Small intestine (tissue), 7 donors: Measurements from ENCODE around the gene PSME3IP1. TPM values are rescaled to one million over a fixed set of nuclear protein-coding genes. Genes with fewer than 3 reads are reported as not detected.

Experiments used
- DNase-seq, 2 donors: peaks; one replicate each; pipeline versions ENCODE4 v3.0.0 to v3.0.0-alpha.2; 2013
- FAIRE-seq: peaks from 2 replicates; lab custom pipeline; 2012; peaks lifted over from hg19 to GRCh38; lab: Jason Lieb, UNC
- H3K27ac ChIP-seq, 3 donors: one replicate each; pipeline ENCODE4 v1.5.1; 2013; ENCODE audit warnings: low read length in 2 of 3, mild to moderate bottlenecking in 2 of 3, control low read depth in 1 of 3, inconsistent platforms in 1 of 3, low read depth in 1 of 3, moderate library complexity in 1 of 3
- H3K27me3 ChIP-seq, 3 donors: one replicate each; pipeline ENCODE4 v1.6.1; 2013; ENCODE audit warnings: low read length in 3 of 3, inconsistent platforms in 1 of 3; ENCODE audit not compliant: control insufficient read depth in 3 of 3, insufficient read depth in 3 of 3
- H3K36me3 ChIP-seq, 3 donors: one replicate each; pipeline ENCODE4 v1.6.1; 2013; ENCODE audit warnings: low read length in 3 of 3, inconsistent platforms in 1 of 3, low read depth in 1 of 3, mild to moderate bottlenecking in 1 of 3, moderate library complexity in 1 of 3; ENCODE audit not compliant: control insufficient read depth in 3 of 3, insufficient read depth in 2 of 3
- H3K4me1 ChIP-seq, 3 donors: one replicate each; pipeline ENCODE4 v1.6.1; 2013; ENCODE audit warnings: low read length in 2 of 3, inconsistent platforms in 1 of 3, low read depth in 1 of 3, mild to moderate bottlenecking in 1 of 3, moderate library complexity in 1 of 3; ENCODE audit not compliant: control insufficient read depth in 3 of 3, insufficient read depth in 2 of 3
- H3K4me3 ChIP-seq, 3 donors: one replicate each; pipeline ENCODE4 v1.5.1; 2013; ENCODE audit warnings: low read length in 3 of 3, control low read depth in 1 of 3, inconsistent platforms in 1 of 3, low read depth in 1 of 3, mild to moderate bottlenecking in 1 of 3, moderate library complexity in 1 of 3
- H3K9me3 ChIP-seq, 2 donors: one replicate each; pipeline ENCODE4 v1.6.1; 2013; ENCODE audit warnings: low read depth in 1 of 2, low read length in 1 of 2; ENCODE audit not compliant: control insufficient read depth in 2 of 2, insufficient read depth in 1 of 2
- WGBS, 3 donors: extraction: QIAGEN DNeasy Blood & Tissue Kit; methylation state at CpG; one replicate each; pipeline ENCODE4 v1.1.7; 2013; 5-methylcytosine and 5-hydroxymethylcytosine counted together
- polyA plus RNA-seq, 4 donors: library from polyadenylated mRNA; stranded (reverse) in 3 of 4; unstranded in 1 of 4; fragments of 200-250 nt in 3 of 4; fragments of 120-200 nt in 1 of 4; gene quantifications; one replicate each; pipeline versions ENCODE4 v1.2.1 to v1.2.3, GENCODE V29; 2013
- donor health status: healthy with polysubstance abuse.
- donor health status: control.
- donor health status: control.
- donor health status: Bipolar disorder and iron deficiency.
- donor health status: healthy.

PSME3IP1 gene
- polyA plus RNA-seq, 4 donors, result 60.8 to 93.4 (median 70.6) TPM

GRCh38 chr16:57159447-57159846, 26.4 kb downstream of the PSME3IP1 start:
- no peak overlapping the region for H3K27ac ChIP-seq
- no peaks in the 10 kb centered on the region for H3K9me3 ChIP-seq
- H3K36me3 ChIP-seq, result peaks cover 18 to 35% (median 24%) of the 10 kb centered on the region in 3 donors
- WGBS, 3 donors, result 90 to 92% (median 90%) methylated on average over 4 of the region's 4 CpGs
- DNase-seq (no peak), FAIRE-seq (no peak)
- H3K4me1 ChIP-seq, result no peaks in the 10 kb centered on the region
- H3K27me3 ChIP-seq, result no peaks in the 10 kb centered on the region
- no peak overlapping the region for H3K4me3 ChIP-seq

GRCh38 chr16:57157533-57157932, 28.3 kb downstream of the PSME3IP1 start:
- no peak overlapping the region for H3K27ac ChIP-seq
- no peak for DNase-seq
- WGBS, 3 donors, result 95 to 100% (median 95%) methylated on average over 1 of the region's 1 CpG
- no peaks in the 10 kb centered on the region for H3K4me1 ChIP-seq
- peaks cover 12 to 45% (median 27%) of the 10 kb centered on the region in 3 donors for H3K36me3 ChIP-seq
- H3K27me3 ChIP-seq, result no peaks in the 10 kb centered on the region
- FAIRE-seq, result no peak
- no peak overlapping the region for H3K4me3 ChIP-seq
- H3K9me3 ChIP-seq, result no peaks in the 10 kb centered on the region

- FAIRE-seq (no peak), DNase-seq (peak in 1 of 2 donors; percentile 15)
- H3K27me3 ChIP-seq, result no peaks in the 10 kb centered on the region
- peaks cover 10 to 36% (median 28%) of the 10 kb centered on the region in 3 donors for H3K36me3 ChIP-seq
- no peak overlapping the region for H3K4me3 ChIP-seq
- H3K4me1 ChIP-seq, result no peaks in the 10 kb centered on the region
- H3K27ac ChIP-seq, result no peak overlapping the region
- H3K9me3 ChIP-seq, result no peaks in the 10 kb centered on the region
- WGBS, 3 donors, result 12 to 54% (median 28%) methylated on average over 4 of the region's 4 CpGs
These were observed 29.5 kb downstream of the PSME3IP1 start for GRCh38 chr16:57156351-57156703.

GRCh38 chr16:57155702-57156350, 30.0 kb downstream of the PSME3IP1 start:
- 63 to 78% (median 77%) methylated on average over 6 of the region's 6 CpGs for WGBS, 3 donors
- H3K27ac ChIP-seq, result no peak overlapping the region
- peaks cover 10 to 37% (median 28%) of the 10 kb centered on the region in 3 donors for H3K36me3 ChIP-seq

GRCh38 chr16:57153841-57154240, 32.0 kb downstream of the PSME3IP1 start:
- FAIRE-seq (no peak), DNase-seq (no peak)
- Histone ChIP-seq H3K4me1 (no peaks in the 10 kb centered on the region), H3K27me3 (no peaks in the 10 kb centered on the region), H3K36me3 (peaks cover 5 to 43% (median 22%) of the 10 kb centered on the region in 3 donors), H3K4me3 (no peak overlapping the region), H3K9me3 (no peaks in the 10 kb centered on the region), H3K27ac (no peak overlapping the region)
- 66 to 75% (median 71%) methylated on average over 6 of the region's 6 CpGs for WGBS, 3 donors

More at GRCh38 chr16:57155702-57156350, 30.0 kb downstream of the PSME3IP1 start:
- DNase-seq, result no peak
- Histone ChIP-seq H3K27me3 (no peaks in the 10 kb centered on the region), H3K9me3 (no peaks in the 10 kb centered on the region), H3K4me3 (no peak overlapping the region), H3K4me1 (no peaks in the 10 kb centered on the region)
- FAIRE-seq, result no peak

- 85 to 97% (median 95%) methylated on average over 4 of the region's 4 CpGs for WGBS, 3 donors
- Histone ChIP-seq H3K4me3 (no peak overlapping the region), H3K9me3 (no peaks in the 10 kb centered on the region), H3K4me1 (no peaks in the 10 kb centered on the region), H3K27me3 (no peaks in the 10 kb centered on the region), H3K36me3 (peaks cover 3 to 44% (median 17%) of the 10 kb centered on the region in 3 donors), H3K27ac (no peak overlapping the region)
- DNase-seq, result no peak
- FAIRE-seq, result no peak
These were observed 33.4 kb downstream of the PSME3IP1 start for GRCh38 chr16:57152096-57153093.

- H3K4me1 ChIP-seq, result peaks cover 0 to under 1% (median 0%) of the 10 kb centered on the region in 3 donors
- no peak overlapping the region for H3K27ac ChIP-seq
- no peaks in the 10 kb centered on the region for H3K9me3 ChIP-seq
- DNase-seq (no peak), FAIRE-seq (no peak)
- H3K27me3 ChIP-seq, result no peaks in the 10 kb centered on the region
- H3K36me3 ChIP-seq, result peaks cover 3 to 45% (median 16%) of the 10 kb centered on the region in 3 donors
- H3K4me3 ChIP-seq, result no peak overlapping the region
- 83 to 88% (median 87%) methylated on average over 2 of the region's 2 CpGs for WGBS, 3 donors
These were observed 34.5 kb downstream of the PSME3IP1 start for GRCh38 chr16:57151369-57151768.

GRCh38 chr16:57150682-57151330, 35.0 kb downstream of the PSME3IP1 start:
- FAIRE-seq (no peak), DNase-seq (no peak)
- Histone ChIP-seq H3K36me3 (peaks cover 3 to 48% (median 13%) of the 10 kb centered on the region in 3 donors), H3K27me3 (no peaks in the 10 kb centered on the region), H3K27ac (no peak overlapping the region), H3K4me3 (no peak overlapping the region), H3K4me1 (peaks cover 0 to 6% (median 0%) of the 10 kb centered on the region in 3 donors), H3K9me3 (no peaks in the 10 kb centered on the region)
- 86 to 87% (median 86%) methylated on average over 9 of the region's 9 CpGs for WGBS, 3 donors
